Lung microvascular endothelial cell (primary cell): Measurements from ENCODE around the gene INTS1. TPM values are rescaled to one million over a fixed set of nuclear protein-coding genes. Genes with fewer than 3 reads are reported as not detected.

ENCODE experiments used
- DNase-seq, 2 donors: peaks; one replicate each; pipeline versions ENCODE4 v3.0.0 to v3.0.0-alpha.2; 2010; ENCODE audit warnings: low read depth in 2 of 2
- total RNA-seq: library from RNA; depleted of rRNA; stranded (reverse); fragments of >200 nt; gene quantifications from 2 replicates; pipeline ENCODE4 v1.2.1, GENCODE V29; 2014

The INTS1 gene
- total RNA-seq, 1 donor from 2014 or later = 26.8 TPM

DNA sequence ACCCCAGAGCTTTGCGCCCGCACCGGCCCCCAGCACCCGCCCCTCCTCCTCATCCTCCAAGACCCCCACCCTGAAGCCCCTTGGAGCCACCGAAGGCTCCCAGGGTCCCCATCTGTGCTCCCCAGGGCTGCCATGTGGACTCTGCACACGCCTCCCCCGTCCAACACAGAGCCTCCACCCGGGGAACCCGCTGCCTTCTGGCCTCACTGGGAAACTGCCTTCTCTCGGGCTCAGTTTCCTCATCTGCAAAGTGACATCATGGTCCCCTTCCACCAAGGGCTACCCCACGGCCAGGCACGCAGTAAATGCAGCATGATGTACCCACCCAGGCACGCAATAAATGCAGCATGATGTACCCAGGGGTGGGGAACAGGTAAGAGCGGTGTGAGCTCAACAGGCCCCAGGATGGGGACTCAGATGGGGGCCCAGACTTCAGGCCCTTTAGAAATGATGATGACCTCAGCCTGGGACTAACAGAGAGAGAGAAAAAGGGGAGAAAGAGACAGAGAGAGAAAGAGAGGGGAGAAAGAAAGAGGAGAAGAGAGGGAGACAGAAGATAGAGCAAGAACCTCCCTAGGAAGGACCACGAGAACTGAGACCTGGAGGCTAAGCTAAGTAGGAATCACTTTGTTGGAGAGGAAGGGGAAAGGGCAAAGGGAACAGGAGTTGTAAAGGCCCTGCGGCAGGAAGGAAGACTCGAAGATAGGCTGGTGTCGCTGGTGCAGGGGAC is 42.4 kb downstream of the INTS1 start:
- DNase-seq = no peak

DNA sequence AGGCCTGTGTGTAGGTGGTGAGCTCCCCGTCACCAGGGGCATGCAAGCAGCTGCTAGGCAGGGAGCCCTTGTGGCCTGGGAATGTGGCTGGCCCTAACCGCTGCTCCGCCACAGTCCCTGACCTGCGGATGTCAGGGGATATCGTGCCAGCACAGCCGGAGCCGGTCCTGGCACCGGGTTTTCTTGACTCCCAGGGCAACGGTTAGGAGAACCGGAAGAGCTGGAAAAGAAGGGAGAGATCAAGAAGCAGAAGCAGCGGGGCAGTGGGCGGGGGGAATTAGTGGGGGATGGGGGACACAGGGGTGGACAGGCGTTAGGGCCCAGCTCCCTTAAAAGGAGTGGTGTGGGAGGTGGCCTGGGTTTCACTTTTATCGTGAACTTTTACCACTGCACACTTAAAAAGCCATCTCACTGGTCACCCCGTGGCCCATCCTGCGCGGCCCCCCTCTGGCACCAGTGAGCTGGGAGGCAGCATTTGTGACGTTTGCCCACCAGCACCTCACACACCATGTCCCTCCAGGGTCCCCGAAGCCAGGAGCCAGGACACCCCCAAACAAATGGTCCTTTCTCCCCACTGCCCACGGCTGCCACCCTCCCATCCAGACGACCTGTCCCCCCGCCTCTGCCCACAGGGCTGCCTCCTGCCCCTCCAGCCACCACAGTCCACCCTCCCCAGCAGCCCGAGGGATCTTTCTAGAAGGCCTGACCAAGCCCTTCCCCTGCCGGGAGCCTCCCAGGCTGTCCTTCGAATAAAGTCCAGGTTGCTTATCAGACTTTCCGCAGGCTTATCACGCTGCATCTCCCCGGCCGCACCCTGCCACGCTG is 43.2 kb downstream of the INTS1 start:
- peak; percentile 44 to 75 for DNase-seq

DNA sequence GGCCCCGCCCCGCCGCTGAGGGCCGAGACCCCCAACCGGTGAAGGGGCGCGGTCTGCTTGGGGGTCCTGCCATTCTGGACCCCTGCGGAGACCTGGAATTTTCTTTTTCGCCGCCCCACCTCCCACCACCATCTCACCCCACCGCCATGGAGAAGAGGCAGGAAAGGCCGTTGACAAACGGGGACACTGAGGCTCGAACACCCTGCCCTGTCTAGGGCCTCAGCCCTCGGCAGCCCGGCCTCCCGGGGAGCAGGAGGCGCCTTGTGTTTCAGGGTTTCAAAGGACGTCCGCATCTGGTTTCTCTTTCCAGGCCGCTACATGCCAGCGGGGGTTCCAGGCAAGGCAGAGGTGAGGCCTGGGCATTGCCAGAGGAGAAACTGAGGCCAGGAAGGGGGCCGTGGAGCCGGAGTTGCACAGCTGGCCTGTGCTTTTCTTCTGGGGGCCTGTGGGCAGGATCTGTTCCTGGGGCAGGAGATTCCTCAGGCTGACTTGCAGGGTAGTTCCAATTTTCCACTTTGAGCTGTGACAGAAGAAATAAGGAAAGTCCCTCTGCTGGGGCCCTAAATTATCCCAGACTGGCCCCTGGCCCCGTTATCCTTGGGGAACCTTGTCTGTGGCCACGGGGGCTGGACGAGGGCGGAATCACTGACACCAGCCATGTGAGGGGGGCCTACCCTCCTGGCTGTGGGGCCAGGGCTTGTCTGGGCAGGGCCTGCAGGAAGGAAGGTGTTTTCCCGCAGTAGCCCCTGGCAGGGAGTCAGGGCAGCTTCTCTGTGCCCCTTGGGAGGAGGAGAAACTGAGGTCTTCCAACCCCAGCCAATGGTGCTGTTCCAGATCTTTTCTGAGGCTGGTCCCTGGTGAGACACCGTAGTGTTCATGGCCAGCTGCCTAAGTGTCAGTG is 44.0 kb downstream of the INTS1 start:
- DNase-seq = peak; percentile 20 to 29

DNA sequence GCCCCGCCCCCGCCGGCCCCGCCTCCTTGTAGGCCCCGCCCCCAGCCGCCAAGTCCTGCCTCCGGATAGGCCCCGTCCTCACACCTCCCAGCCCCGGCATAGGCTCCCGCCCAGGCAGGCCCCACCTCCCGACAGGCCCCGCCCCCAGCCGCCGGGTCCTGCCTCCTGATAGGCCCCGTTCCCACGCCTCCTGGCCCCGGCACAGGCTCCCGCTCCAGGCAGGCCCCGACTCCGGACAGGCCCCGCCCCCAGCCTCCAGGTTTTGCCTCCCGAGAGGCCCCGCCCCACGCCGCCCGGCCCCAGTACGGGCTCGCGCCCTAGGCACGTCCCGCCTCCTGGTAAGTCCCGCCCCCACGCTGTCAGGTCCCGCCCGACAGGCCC is 44.7 kb downstream of the INTS1 start:
- DNase-seq = peak; percentile 99

DNA sequence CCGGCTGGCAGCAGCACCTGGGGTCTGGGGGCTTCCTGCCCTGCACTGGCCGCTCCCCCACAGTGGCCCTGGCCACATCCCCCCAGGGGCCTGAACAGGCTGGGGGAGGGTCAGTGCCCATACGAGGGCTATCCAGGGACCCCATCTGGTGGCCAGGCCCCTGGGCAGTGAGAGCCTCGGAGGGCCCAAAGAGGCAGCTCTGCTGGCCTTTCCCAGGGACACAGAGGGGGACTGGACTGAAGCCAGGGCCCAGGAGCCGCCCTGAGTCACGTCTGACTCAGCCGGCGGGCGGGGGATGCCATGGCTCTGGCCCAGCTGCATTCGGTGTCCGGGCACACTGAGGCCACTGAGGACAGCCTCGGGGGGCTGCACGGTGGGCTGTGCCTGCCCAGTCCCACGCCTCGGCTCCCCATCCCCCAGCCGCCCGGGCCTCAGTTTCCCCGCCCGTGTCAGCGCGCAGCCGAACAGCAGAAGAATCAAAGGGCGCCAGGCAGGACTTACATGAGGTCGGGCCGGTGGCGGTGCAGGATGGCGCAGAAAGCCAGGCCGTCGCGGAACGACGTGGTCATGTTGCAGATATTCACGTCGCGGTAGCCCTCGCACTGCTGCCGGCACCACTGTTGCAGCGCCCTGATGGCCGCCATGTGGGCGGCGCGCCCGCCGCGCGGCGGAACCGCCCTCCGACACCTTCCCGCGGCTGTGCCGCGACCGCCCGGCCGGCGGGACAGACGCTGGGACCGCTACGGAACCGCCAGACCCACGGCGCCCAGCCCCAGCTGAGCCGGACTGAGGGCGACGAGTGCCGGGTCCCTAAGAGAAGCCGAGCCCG is 45.3 kb downstream of the INTS1 start, which contains the start of gene MICALL2:
TSS of gene MICALL2 (minus strand) at position 788 of the 829 bp plus-strand sequence. CDS start at position 644, 144 bp downstream.
- peak; percentile 88 to 90 for DNase-seq

DNA sequence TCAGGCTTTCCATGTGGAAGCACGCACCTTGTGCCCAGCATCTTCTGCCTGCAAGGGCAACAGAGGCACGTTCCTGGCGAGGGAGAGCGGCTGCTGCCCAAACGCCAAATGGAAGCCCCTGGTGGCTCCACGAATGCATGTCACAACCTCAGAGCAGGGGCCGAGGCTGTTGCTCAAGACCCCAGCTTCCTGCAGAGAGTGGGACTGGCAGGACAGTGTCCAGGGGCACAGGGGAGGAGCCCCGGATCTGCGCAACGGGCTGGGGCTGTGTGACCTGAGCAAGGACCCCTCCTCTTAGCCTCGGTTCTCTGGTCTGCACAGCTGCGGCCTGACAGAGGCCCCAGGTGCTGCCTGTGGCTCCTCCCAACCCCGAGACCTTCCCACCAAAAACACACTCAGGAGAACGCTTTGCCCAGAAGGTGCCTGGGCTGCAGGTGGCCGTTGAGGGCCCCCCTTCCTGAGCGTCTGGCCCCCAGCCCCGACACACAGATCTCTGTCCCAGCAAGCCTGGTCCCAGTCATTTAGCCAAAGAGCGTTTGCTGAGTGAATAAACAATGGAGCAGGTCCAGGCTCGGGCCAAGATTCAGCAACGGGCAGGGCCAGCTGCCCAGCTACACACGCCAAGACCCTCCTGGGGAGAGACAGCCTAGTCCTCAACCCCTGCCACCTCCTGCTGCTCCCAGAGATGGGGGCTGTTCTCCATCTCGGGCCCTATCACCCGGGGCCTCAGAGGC is 46.1 kb downstream of the INTS1 start:
- peak in 1 of 2 donors; percentile 32 for DNase-seq

DNA sequence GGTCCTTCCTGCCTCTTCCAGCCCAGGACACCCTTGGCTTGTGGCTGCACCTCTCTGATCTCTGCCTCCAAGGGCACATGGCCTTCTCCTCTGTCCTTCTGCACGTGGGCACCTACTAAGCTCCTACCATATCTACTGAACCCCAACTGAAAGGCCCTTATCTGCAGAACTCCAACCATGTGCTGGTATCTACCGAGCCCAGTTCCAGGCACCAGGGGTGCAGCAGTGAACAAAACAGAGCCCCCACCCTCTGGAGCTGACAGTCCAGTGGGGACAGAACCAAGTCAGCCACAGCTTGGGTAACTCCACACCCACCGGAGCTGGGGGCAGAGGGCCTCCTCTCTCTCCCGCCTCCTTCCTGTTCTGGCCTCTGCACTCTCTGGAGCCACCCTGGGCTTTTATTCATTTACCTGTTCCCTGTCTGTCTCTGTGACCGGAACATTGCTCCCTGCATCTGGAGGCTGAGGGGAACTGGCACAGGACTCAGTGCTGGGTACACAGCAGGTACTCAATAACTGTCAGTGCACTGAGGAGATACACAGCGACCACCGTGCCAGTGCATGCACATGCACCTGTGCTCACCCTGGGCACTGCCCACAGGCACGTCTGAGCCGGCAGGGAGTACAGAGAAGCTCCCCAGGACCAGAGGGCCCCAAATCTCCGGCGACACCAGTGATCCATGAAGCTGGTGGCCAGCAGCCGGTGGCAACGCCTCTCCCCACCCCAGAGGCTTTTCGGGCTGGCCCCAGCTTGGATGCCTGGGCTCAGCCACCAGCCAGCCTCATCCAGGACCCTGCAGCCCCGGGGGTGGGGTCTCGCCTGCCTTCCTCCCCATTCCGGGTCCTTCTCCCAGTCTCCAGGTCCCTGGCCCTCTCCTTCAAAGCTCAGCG is 46.9 kb downstream of the INTS1 start:
- DNase-seq = no peak

DNA sequence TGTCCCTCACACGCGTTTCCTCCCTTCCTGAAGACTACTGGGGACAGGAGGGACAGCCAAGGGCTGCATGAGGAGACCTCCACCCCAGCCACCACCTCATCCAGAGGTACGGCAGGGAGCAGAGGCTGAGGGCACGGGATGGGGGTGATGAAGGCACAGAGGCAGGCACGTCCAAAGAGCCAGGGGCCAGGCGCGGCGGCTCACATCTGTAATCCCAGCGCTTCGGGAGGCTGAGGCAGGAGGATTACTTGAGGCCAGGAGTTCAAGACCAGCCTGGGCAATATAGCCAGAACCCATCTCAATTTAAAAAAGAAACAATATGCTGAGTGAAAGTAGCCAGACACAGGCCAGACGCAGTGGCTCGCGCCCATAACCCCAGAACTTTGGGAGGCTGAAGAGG is 48.2 kb downstream of the INTS1 start:
- no peak for DNase-seq

DNA sequence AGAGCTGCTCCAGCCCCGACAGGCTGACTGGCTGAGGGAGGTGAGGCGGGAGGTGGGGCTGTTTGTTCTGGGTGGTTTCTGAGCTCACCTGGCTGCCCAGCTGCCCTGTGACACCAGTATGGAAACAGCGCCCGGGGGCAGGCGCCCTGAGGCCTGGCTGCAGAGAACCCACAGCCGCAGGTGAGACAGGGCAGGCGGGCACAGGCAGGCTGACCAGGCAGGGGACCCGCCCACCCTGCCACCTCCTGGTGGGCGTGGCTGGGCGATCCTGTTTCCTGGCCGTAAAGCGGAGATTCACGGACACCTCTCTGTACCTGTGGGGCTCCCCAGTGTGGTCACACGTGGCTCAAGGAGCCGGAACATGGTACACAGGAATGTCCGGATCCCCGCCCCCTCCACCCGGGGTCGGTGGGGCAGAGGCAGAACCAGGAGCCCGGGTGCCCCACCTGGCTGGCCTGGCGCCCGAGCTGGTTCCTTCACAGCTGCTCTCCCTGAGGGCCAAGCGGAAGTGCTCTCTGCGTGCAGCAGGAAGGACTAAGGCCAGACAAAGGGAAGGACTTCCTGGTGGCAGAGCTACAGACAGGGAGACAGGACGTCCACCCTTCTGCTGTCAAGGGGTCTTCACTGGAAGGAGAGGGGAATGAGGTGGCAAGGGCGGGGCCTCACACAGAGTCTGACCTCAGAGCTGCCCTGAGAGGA is 48.8 kb downstream of the INTS1 start:
- peak; percentile 31 to 49 for DNase-seq

DNA sequence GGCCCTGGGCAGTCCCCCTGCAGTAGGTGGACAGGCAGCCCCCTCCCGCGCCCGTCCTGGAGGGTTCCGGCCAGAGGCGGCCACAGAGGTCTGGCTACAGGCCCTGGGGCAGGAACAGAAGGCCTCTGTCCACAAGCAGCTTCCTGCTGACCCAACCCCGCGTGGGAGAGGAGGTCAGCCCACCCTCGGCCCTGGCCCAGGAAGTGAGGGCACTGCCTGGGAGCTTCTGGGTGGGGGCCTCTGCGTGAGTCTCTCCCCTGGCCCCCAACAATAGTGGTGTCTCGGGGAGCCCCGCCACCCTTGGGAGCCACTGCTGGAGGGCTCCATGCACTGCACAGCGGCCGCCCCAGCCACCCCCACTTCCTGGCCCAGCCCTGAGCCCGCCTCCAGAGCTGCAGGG is 49.6 kb downstream of the INTS1 start:
- DNase-seq = peak in 1 of 2 donors; percentile 21

DNA sequence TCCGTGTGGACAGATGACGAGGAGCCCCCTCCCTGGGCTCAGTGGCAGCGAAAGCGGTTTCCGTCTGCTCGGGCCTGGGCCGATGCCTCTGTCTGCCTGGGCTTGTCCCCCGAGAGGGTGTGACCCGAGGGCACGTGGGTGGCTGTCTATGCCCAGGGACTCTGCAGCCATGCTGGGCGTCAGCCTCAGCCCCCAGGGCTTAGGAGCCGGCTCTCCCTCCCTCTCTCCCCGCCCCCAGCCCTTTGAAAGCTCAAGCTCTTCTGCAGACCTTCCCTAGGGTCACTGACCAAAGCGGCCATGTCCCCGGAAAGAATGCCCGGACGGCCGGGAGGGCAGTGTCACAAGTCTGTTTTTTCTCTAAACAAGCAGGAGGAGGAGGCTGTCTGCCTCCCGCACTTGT is 52.0 kb downstream of the INTS1 start:
- no peak for DNase-seq

DNA sequence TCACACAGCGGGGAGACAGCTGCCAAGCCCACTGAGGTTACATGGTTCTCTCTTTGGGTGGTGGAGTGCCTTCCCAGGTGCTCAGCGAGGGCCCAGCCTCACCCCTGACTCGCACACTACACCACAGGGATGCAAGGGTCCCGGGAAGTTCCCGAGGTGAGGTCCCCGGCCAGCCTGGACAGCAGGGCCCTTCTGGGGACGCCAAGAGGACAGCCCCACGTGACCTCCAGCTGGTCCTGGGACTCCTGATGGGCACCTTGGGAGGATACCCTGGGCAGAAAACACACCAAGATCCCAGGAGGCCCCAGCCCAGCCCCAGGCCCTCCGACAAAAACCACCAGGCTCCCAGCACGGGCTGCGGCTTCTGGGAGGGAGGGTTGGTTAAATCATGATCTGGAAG is 53.2 kb downstream of the INTS1 start:
- DNase-seq = no peak

DNA sequence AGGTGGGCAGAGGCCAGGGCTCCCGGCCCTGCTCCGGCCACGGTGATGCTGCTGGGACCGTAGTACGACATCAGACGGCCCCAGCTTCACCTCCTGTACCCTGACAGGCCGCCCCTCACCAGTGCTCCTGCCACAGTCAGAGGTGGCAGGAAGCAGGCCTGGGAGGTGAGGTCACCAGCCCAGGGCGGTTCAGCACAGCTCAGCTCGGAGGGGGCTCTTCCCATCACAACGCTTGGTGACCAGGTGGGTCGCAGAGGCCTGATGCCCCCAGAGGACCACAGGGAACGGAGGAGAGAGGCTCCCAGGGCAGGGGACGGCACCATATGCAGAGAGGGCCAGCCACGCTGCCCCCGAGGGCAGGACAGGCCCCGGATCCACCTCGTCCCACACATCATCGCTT is 53.8 kb downstream of the INTS1 start:
- no peak for DNase-seq

DNA sequence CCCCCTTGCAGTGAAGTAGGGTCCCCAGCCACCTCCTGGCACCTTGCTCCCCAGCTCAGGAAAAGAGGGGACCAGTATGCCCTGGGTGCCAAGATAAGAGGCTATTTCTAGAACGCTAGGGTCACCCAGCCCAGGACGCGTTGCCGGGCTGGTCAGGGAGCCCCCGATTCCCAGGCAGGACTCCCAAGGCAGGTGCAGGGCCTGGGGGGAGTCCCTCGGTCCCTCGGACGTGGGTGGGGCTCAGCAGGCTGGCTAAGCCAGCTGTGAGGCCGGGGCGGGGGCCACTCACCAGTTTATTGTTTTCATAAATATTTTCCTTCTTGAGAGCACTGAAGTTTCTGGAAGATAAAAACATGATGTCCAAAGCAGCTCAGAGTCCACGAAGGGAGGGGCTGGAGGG is 54.2 kb downstream of the INTS1 start:
- no peak for DNase-seq

DNA sequence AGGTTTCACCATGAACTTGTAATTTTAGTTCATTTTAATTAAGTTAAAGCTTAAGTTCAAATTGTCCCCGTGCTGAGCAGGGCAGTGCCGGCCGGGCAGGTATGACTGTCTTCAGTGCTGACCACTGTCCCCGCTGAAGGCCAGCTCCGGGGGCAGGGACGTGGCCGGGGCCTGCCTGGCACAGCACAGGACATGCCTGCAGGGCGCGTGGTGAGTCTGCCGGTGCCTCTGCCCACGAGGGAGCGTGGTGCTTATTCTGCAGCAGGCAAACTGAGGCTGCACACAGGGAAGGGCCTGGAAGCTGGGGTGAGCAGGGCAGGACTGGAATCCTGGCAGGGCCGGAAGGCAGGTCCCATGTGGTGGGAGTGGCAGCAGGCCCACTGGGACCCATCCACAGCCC is 54.7 kb downstream of the INTS1 start:
- DNase-seq = no peak

DNA sequence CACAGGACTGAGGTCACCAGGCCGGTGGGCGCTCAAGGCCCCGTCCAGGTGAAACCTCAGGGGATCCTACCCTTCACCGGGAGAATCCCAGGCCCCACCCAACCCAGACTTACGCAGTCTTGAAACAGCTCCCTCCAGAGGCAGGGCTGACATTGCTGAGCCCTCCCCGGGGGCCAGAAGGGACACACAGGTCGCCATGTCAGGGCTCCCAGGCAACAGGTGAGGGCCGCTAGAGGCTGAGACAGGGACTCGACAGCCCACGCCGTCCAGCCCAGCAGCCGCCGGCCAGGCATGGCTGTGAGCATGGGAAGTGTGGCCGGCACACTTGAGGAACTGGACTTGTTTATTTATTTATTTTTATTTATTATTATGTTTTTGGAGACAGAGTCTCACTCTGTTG is 55.2 kb downstream of the INTS1 start:
- DNase-seq = no peak

DNA sequence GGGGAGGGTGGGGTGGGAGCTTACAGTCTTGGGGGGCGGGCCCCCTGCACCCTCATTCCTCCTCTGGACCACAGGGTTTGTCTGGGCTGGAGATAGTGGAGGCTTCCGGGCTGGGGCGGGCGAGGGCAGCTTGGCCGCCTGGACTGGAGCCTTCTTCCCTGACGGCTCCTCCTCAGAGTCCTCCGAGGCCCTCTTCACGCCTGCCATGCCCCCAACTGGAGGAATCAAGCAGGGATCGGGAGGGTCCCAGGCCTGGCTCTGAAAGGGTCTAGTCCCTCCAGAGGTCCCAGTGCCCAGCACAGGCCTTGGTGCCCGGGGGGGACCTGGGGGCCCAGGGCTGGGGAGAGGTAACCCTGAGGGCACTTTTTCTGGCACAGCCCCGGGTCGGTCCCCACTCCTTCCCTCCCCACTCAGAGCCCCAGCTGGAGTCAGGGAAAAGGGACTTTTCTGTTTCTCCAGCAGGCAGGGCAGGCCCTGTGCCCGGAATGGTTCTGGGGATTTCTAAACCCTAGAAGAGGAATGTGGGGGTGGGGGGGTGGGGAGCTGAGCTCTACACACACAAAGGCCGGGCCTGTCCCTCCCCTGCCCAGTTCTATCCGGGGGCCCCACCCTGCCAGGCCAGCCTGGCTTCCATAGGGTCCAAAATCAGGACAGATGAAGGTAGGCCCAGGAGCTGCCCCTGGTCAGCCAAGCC is 56.5 kb downstream of the INTS1 start:
- DNase-seq = no peak

DNA sequence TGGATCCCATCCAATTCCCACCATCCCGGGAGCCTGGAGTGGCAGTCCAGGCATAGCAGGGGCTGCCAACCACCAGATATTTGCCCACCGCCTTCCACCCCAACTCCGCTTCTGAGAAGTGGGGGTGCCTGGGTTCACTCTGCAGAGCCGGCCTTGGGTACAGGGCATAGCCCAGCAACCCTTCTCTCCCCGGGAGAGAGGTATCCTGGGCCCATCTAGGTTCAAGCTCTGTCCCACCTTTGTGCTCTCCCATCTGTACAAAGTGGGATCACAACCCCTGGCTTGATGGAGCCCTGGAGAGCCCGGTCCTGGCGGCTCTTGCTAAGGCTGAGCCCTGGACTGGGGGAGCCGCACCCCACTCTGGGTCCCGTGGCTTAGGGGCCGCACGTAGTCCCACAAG is 57.1 kb downstream of the INTS1 start:
- DNase-seq = no peak
